ENCODE results near the gene WDR43.

WDR43 gene

GRCh38 chr2:28994679-28995078 is 100.2 kb downstream of the WDR43 start:
- DNase-seq, result no peak

DNA sequence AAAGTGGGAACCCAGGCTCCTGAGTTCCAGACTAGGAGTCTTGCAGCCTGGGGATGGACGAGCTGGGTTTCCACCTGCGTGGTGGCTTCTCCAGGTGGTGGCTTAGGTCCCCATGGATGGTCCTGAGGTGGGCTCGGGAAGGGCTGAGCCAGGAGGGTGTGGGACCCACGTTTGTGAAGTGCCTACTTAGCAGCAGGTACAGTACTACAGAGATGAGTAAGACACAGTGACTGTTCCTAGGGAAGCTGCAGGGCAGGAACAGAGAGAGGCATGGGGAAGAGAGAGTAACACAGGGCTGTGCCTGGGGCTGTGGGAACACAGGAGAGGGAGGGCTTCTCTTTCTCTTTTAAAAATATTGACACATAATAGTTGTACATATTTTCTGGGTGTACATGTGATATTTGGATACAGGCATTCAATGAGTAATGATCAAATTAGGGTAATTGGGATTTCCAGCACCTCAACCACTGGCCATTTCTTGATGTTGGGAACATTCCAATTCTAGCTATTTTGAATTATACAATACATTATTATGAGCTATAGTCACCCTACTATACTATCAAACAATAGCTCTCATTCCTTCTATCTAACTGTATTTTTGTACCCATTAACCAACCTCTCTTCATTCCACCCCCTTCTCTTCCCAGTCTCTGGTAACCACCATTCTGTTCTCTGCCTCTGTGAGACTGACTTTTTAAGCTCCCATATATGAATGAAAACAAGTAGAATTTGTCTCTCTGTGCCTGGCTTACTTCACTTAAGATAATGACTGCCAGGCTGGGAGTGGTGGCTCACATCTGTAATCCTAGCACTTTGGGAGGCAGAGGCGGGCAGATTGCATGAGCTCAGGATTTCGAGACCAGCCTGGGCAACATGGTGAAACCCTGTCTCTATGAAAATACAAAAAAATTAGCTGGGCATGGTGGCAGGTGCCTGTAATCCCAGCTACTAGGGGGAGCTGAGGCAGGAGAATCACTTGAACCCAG is 101.6 kb downstream of the WDR43 start:
- no peak for DNase-seq

GRCh38 chr2:28997237-28997846 is 102.9 kb downstream of the WDR43 start:
- DNase-seq, result peak; percentile 26

Measured in EL (cell line).